ENCODE measurements around the gene CCBE1.
"Not testable (repeated sequence)": the region's sequence is repeated elsewhere in the genome, so short reads cannot be mapped to it uniquely, and the experiment has no call there.

Gene CCBE1

DNA sequence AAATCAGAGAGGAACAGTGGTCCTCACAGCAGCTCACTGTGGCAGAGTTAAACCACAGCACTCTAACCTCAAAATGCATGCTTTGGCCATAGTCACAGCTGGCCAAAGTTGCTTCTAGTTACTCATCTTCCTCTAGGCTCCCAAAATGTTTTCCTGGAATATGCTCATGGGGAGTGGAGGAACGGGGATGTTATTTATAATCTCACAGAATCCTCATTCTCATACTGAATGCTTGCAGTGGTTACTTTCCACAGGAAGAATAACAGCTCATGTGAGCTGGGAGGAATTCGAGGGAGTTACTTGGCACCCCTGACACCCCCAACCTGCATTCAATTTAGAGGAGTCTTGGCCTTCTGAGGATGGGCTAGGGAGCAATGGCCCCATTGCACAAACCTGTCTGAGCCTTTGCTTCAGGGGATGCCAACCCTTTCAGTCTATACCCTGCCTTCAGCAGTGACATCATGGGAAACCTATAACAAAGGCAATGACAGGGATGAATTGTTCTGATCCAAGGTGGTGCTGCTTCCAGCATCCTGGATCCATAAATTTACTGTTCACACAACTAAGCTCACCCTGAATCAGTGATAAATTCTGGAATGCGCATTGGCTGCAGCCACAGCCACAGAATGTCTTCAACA, 22.4 kb upstream of the CCBE1 start:
- Histone ChIP-seq H3K36me3 (no peaks in the 10 kb centered on the region), H3K9me3 (no peaks in the 10 kb centered on the region), H3K27me3 (no peaks in the 10 kb centered on the region), H3K4me3 (ENCODE audit: low read depth, low read length) (no peak overlapping the region), H3K4me1 (peaks cover 5% of the 10 kb centered on the region; the same call in 1 of the 2 replicates)
- no peak for DNase-seq
- TF ChIP-seq CTCF (IDR thresholded peaks at IDR 0.05; ENCODE audit: low read depth, low read length): no peak

DNA sequence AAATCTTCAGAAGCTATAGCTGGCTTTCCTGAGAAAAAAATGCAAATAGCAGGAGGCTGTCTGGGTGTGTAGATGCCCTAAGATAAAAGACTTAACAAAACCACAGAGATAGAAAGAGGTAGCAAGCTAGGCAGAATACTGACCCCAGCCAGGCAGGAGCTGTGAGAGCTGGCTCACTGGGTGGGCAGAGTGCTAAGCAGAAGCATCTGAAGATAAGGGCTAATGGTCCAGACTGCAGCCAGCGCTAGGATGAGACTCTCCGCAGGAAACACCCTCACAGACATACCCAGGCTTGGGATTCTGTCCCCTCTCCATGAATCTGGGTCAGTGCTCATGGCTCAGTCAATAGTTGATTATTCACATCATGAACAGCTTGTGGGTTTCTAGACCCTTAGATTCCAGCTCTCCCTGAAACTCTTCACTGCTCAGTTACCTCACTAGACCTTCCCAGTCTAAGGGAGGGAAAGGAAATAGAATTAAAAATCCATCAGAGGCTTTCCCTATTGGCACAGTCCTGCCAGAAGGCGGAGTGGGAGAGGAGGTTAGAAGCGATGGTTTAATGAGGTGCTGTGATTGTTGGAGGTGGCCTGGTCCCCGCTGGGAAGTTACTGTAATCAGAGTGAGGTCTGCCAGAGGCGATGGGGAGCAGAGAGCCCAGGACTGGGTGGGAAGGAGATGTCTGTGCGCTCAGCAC, 21.4 kb upstream of the CCBE1 start:
- peaks cover 5% of the 10 kb centered on the region; the same call in 1 of the 2 replicates for H3K4me1 ChIP-seq
- TF ChIP-seq CTCF (IDR thresholded peaks at IDR 0.05; ENCODE audit: low read depth, low read length): no peak
- H3K9me3 ChIP-seq: no peaks in the 10 kb centered on the region
- no peak overlapping the region for H3K4me3 ChIP-seq (ENCODE audit: low read depth, low read length)
- no peaks in the 10 kb centered on the region for H3K27me3 ChIP-seq
- DNase-seq: peak; percentile 33
- no peaks in the 10 kb centered on the region for H3K36me3 ChIP-seq

DNA sequence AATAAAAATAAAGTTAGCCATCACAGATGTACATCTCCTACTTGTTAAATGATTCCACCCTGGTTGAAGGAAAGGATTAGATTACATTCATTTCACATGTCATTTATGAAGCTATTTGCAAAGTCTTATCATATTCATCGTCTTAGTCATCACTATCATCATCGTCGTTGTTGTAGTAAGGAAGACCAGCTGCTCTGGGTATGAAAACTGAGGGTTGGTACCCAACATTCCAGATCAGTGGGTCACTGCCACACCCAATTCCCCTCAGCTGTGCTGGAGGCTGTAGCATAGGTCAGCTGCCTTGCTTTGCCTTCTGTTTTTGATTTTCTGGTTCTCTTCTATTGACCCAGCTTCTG, 20.9 kb upstream of the CCBE1 start:
- peaks cover 5% of the 10 kb centered on the region; the same call in 1 of the 2 replicates for H3K4me1 ChIP-seq
- no peaks in the 10 kb centered on the region for H3K27me3 ChIP-seq
- no peaks in the 10 kb centered on the region for H3K36me3 ChIP-seq
- no peaks in the 10 kb centered on the region for H3K9me3 ChIP-seq
- no peak for TF ChIP-seq CTCF (IDR thresholded peaks at IDR 0.05; ENCODE audit: low read depth, low read length)
- H3K4me3 ChIP-seq (ENCODE audit: low read depth, low read length): no peak overlapping the region
- DNase-seq: no peak

DNA sequence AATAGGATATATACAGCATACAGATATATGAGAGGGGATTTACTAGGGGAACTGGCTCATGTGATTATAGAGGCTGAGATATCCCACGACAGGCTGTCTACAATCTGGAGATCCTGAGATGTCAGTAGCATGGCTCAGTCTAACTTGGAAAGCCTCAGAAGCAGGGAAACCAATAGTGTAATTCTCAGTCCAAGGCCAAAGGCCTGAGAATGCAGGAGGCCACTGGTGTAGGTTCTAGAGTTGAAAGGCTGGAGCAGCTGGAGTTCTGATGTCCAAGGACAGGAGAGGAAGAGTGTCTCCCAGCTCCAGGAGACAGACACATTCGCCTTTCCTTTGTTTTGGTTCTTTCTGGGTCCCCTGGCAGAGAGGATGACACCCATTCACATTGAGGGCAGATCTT, 20.1 kb upstream of the CCBE1 start:
- H3K36me3 ChIP-seq: no peaks in the 10 kb centered on the region
- H3K4me3 ChIP-seq (ENCODE audit: low read depth, low read length): no peak overlapping the region
- no peak for DNase-seq
- H3K27me3 ChIP-seq: no peaks in the 10 kb centered on the region
- H3K9me3 ChIP-seq: no peaks in the 10 kb centered on the region
- TF ChIP-seq CTCF (IDR thresholded peaks at IDR 0.05; ENCODE audit: low read depth, low read length): no peak
- H3K4me1 ChIP-seq: peaks cover 5% of the 10 kb centered on the region; the same call in 1 of the 2 replicates

GRCh38 chr18:59715966-59716369, 18.7 kb upstream of the CCBE1 start:
- no peak for DNase-seq
- no peaks in the 10 kb centered on the region for H3K27me3 ChIP-seq
- TF ChIP-seq CTCF (IDR thresholded peaks at IDR 0.05; ENCODE audit: low read depth, low read length): no peak
- no peaks in the 10 kb centered on the region for H3K9me3 ChIP-seq
- no peak overlapping the region for H3K4me3 ChIP-seq (ENCODE audit: low read depth, low read length)
- no peaks in the 10 kb centered on the region for H3K36me3 ChIP-seq
- H3K4me1 ChIP-seq: peaks cover 5% of the 10 kb centered on the region; the same call in 1 of the 2 replicates

GRCh38 chr18:59715445-59715844, 18.2 kb upstream of the CCBE1 start:
- no peak for DNase-seq
- Histone ChIP-seq H3K36me3 (no peaks in the 10 kb centered on the region), H3K4me1 (peaks cover 5% of the 10 kb centered on the region; the same call in 1 of the 2 replicates), H3K27me3 (no peaks in the 10 kb centered on the region), H3K9me3 (no peaks in the 10 kb centered on the region), H3K4me3 (ENCODE audit: low read depth, low read length) (no peak overlapping the region)
- TF ChIP-seq CTCF (IDR thresholded peaks at IDR 0.05; ENCODE audit: low read depth, low read length): no peak

DNA sequence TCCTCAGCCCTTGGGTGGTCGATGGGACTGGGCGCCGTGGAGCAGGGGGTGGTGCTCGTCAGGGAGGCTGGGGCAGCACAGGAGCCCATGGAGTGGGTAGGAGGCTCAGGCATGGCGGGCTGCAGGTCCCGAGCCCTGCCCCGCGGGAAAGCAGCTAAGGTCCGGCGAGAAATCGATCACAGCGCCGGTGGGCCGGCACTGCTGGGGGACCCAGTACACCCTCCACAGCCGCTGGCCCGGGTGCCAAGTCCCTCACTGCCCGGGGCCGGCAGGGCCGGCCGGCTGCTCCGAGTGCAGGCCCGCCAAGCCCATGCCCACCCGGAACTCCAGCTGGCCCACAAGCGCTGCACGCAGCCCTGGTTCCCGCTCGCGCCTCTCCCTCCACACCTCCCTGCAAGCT, 16.9 kb upstream of the CCBE1 start:
- DNase-seq; H3K4me1 ChIP-seq; H3K27me3 ChIP-seq; H3K36me3 ChIP-seq; H3K4me3 ChIP-seq (ENCODE audit: low read depth, low read length); H3K9me3 ChIP-seq: not testable (repeated sequence)
